Transverse colon (tissue), 3 donors: ENCODE data around the gene PWWP2A.

Experiments used
- CTCF ChIP-seq, 5 experiments: fragments of 200-600 bp in 3 of 5; fragments of 450-650 bp in 2 of 5; sonication (generic) in 3 of 5; IDR thresholded peaks; 1 replicate in 2 of 5; 2 replicates in 3 of 5; pipeline ENCODE4 v1.5.1; 2016 to 2017; ENCODE audit warnings: antibody characterized with exemption in 5 of 5, inconsistent platforms in 3 of 5, mild to moderate bottlenecking in 2 of 5, moderate library complexity in 1 of 5
- EP300 ChIP-seq: sonication (generic); formaldehyde crosslinking; IDR thresholded peaks from one replicate; pipeline ENCODE4 v1.6.1; 2017; ENCODE audit warnings: antibody characterized with exemption, low read depth
- POLR2A ChIP-seq: fragments of 450-650 bp; IDR thresholded peaks from one replicate; pipeline ENCODE4 v1.6.1; 2016; ENCODE audit warnings: antibody characterized with exemption, mild to moderate bottlenecking, moderate library complexity

GRCh38 chr5:160057256-160057655 lies 62.0 kb downstream of the PWWP2A start:
- TF ChIP-seq CTCF (IDR thresholded peaks at IDR 0.05) (no peak), EP300 (no peak), POLR2A (no peak)
